HL-60 (cell line): ENCODE measurements around the gene CYP4B1.

Experiments
- DNase-seq, 2 experiments: peaks; one replicate each; pipeline ENCODE4 v3.0.0-alpha.2; 2010 to 2020; ENCODE audit warnings: low read depth in 1 of 2, low spot score in 1 of 2
- H3K27ac ChIP-seq: fragments of 250-450 bp; sonication (Bioruptor Pico); replicated peaks from 2 replicates; pipeline ENCODE4 v1.5.1; 2020; ENCODE audit warnings: mild to moderate bottlenecking, moderate library complexity
- H3K27me3 ChIP-seq: fragments of 250-450 bp; sonication (Bioruptor Pico); 2 replicates; pipeline ENCODE4 v1.5.1; 2021; ENCODE audit warnings: mild to moderate bottlenecking, moderate library complexity; ENCODE audit not compliant: insufficient read depth, poor library complexity, severe bottlenecking
- H3K4me3 ChIP-seq: replicated peaks from 2 replicates; pipeline ENCODE4 v1.5.1; 2011; ENCODE audit warnings: mild to moderate bottlenecking, control low read depth, low read length; ENCODE audit not compliant: insufficient read depth
- GABPA ChIP-seq: IDR thresholded peaks from 2 replicates; pipeline ENCODE4 v1.6.1; 2012; ENCODE audit warnings: low read depth
- POLR2AphosphoS5 ChIP-seq: IDR thresholded peaks from 2 replicates; pipeline ENCODE4 v1.6.1; 2012; ENCODE audit warnings: low read depth
- SPI1 ChIP-seq: IDR thresholded peaks from 2 replicates; pipeline ENCODE4 v1.6.1; 2012; ENCODE audit warnings: low read depth, mild to moderate bottlenecking, borderline replicate concordance
- TF ChIP-seq, protein P1 (sequence below): IDR thresholded peaks from one replicate; pipeline ENCODE4 v1.5.1; 2011; ENCODE audit warnings: low read length, control low read depth, inconsistent platforms; ENCODE audit not compliant: insufficient read depth
- TF ChIP-seq, protein P2 (sequence below): IDR thresholded peaks from 2 replicates; pipeline ENCODE4 v1.6.1; 2012; ENCODE audit warnings: low read depth; ENCODE audit not compliant: insufficient replicate concordance

The CYP4B1 gene

DNA sequence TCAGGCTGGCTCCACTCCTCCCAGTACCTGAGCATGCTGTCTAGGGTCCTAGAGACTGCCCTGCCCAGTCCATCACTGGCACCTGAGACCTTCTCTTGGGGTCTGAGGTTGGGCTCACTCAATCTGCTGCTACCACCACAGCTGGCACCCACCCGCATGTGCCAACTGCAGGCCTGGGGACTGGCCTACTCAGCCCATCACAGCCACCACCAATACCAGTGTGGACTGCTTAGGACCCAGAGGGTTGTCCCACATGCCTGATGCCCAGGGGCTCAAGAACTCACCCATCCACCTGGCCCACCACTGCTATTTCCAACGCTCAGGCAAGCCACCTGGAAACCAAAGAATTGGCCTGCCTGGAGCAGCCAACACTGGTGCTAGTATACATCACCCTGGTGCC is 63.5 kb downstream of the CYP4B1 start:
- no peak for DNase-seq
- peaks cover 5% of the 10 kb centered on the region for H3K27me3 ChIP-seq
- TF ChIP-seq, protein P1, sequence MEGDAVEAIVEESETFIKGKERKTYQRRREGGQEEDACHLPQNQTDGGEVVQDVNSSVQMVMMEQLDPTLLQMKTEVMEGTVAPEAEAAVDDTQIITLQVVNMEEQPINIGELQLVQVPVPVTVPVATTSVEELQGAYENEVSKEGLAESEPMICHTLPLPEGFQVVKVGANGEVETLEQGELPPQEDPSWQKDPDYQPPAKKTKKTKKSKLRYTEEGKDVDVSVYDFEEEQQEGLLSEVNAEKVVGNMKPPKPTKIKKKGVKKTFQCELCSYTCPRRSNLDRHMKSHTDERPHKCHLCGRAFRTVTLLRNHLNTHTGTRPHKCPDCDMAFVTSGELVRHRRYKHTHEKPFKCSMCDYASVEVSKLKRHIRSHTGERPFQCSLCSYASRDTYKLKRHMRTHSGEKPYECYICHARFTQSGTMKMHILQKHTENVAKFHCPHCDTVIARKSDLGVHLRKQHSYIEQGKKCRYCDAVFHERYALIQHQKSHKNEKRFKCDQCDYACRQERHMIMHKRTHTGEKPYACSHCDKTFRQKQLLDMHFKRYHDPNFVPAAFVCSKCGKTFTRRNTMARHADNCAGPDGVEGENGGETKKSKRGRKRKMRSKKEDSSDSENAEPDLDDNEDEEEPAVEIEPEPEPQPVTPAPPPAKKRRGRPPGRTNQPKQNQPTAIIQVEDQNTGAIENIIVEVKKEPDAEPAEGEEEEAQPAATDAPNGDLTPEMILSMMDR, result no peak
- TF ChIP-seq, protein P2, sequence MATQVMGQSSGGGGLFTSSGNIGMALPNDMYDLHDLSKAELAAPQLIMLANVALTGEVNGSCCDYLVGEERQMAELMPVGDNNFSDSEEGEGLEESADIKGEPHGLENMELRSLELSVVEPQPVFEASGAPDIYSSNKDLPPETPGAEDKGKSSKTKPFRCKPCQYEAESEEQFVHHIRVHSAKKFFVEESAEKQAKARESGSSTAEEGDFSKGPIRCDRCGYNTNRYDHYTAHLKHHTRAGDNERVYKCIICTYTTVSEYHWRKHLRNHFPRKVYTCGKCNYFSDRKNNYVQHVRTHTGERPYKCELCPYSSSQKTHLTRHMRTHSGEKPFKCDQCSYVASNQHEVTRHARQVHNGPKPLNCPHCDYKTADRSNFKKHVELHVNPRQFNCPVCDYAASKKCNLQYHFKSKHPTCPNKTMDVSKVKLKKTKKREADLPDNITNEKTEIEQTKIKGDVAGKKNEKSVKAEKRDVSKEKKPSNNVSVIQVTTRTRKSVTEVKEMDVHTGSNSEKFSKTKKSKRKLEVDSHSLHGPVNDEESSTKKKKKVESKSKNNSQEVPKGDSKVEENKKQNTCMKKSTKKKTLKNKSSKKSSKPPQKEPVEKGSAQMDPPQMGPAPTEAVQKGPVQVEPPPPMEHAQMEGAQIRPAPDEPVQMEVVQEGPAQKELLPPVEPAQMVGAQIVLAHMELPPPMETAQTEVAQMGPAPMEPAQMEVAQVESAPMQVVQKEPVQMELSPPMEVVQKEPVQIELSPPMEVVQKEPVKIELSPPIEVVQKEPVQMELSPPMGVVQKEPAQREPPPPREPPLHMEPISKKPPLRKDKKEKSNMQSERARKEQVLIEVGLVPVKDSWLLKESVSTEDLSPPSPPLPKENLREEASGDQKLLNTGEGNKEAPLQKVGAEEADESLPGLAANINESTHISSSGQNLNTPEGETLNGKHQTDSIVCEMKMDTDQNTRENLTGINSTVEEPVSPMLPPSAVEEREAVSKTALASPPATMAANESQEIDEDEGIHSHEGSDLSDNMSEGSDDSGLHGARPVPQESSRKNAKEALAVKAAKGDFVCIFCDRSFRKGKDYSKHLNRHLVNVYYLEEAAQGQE, result no peak
- TF ChIP-seq SPI1 (no peak), GABPA (no peak), POLR2AphosphoS5 (no peak)
- no peak overlapping the region for H3K4me3 ChIP-seq
- H3K27ac ChIP-seq, result no peak overlapping the region
